ENCODE data around the gene KDM4E.

The KDM4E gene

DNA sequence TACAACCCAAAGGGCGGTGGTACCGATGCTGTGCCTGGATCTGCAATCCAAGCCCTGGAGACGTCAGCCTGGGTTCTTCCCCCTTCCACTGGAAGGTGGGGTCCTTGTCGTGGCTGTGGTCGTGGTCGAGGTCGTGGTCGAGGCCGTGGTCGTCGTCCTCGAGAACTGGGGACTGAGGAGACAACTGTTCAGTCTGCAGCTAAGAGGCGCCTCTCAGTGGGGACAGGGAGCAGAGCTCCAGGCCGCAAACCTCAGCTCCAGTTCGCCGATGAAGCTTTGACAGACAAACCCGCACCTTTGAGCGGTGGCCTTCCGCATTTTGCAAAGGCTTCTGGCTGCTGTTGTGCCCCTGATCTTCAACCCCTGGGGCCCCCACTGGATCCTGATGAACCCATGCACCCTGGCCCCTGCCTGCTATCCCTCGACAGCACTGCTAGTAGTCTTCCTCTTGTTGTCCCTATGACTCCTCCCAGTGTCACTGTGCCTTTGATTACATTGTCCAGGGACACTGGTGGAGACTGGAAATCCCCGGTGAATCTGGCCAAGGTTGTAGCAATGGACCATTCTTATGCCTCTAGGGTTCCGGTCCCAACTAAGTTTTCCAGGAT is 25.6 kb downstream of the KDM4E start:
- no peak for DNase-seq (ENCODE audit: low read depth)

- no peak for DNase-seq (ENCODE audit: low read depth)
Observed at GRCh38 chr11:95054356-95054755, 29.3 kb downstream of the KDM4E start.

DNA sequence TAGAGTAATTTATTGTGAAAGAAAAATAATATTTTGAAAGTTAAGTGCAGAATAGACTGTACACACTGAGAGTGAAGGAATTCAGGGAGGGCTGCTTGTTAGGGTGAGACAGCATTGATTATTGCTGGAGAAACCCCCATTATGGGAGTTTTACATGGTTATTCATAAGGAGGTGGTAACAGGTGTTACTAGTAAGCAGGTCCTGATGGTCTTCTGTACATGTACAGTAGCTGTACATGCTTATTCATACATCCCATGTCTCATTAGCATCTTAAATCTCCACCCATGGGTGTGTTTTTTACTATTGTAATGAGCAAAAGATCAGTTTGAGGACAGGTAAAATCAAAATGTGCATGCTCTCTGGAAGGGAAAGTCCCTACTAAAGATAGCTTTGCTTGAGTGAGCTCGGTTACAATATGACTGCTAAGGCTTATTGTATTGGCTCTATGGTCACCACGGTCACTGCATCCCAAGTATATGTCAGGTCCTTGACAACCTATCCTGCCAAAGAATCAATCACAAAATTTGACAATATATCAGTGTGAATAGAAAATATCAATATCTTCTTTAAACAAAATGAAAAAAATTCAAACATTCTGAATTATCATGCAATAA is 30.3 kb downstream of the KDM4E start:
- no peak for DNase-seq (ENCODE audit: low read depth)

DNA sequence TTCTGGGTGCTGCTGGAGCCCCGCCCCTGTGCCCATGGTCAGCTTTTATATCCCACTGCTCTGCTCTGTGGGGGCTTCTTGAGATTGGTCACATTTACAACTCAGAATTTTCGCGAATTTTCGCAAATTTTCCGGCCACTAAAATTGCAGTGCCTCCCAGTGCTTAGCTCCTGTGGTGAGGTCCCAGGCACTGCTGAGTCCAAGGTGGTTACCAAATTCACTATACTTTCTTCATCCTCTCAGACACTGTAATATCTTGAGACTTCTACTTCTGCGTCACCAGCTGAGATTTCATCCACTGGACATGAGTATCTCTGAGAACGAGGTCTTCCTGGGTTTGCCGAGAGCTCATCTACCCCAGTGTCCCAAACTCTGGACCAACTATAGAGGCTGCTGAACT is 32.9 kb downstream of the KDM4E start:
- DNase-seq (ENCODE audit: low read depth) = no peak

DNA sequence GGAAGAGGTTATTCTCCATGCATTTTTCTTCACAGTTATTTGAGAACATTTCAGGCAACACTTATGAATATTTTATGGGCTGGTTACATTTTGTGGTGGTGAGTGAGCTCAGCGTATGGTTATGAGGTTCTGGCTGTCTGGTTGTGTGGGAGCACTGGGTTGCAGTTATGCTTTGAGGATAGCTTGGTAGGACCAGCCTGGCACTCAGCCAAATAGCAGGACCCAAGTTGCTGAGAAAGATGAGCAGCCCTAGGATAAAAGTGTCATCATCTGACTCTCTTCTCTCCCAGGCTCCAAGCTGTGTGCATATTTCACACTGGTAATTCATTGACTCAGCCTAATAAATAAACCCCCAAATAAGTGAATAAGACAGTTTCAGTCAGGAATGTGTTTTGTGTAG is 33.6 kb downstream of the KDM4E start:
- no peak for DNase-seq (ENCODE audit: low read depth)

DNA sequence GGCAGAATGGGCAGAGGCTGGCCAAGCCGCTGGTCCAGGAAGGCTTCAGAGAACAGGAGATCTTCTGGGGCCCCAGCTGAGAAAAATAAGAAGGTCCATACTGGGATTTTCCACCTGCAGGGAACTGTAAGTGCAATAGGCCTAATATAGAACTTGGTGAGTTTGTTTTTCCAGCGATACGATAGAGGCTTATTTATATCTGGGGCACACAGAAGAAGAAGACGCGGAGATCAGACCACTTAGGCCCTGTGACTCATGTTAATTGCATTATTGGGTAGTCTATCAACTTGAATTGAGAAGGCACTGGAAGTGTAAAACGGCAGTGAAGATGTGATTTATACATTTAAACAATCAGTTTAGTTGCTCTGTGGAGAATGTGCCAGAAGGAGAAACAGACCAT is 34.0 kb downstream of the KDM4E start:
- DNase-seq (ENCODE audit: low read depth) = no peak

DNA sequence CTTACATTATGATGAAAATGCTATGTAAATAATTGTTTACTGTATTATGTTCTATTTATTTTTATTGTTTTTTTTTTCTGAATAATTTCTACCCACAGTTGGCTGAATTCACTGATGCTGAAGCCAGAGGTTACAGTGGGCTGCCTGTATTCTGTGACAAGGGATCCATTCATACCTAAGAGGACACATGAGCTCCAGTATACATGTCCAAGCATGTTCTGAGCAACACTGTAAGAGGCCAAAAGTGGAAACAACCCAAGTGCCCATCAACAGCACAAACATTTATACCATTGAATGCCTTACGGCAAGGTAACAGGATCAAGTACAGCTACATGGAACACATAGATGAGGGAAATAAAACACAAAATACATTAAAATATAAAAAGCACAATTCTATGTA is 40.3 kb downstream of the KDM4E start:
- no peak for DNase-seq (ENCODE audit: low read depth)

GRCh38 chr11:95066716-95067038 is 41.6 kb downstream of the KDM4E start, which contains the start of gene SRSF8:
Gene SRSF8 (plus strand): TSS chr11:95066919. CDS start chr11:95067227, 308 bp downstream.
- no peak for DNase-seq (ENCODE audit: low read depth)

- peak; percentile 49 for DNase-seq (ENCODE audit: low read depth)
Observed at GRCh38 chr11:95067039-95067840, 42.2 kb downstream of the KDM4E start.

DNA sequence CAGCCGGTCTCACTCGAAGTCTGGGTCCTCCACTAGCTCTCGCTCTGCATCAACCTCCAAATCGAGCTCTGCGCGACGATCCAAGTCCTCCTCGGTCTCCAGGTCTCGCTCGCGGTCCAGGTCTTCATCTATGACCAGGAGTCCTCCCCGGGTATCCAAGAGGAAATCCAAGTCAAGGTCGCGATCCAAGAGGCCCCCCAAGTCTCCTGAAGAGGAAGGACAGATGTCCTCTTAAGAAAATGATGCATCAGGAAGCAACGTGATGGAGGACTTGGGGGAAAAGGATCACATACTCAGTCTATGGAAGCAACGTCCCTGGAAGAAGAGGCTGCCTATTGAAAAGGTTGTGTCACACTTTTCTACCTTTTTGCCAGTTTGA is 42.8 kb downstream of the KDM4E start:
- DNase-seq (ENCODE audit: low read depth) = no peak

GRCh38 chr11:95068549-95068948 is 43.5 kb downstream of the KDM4E start:
- DNase-seq (ENCODE audit: low read depth) = peak; percentile 24

DNA sequence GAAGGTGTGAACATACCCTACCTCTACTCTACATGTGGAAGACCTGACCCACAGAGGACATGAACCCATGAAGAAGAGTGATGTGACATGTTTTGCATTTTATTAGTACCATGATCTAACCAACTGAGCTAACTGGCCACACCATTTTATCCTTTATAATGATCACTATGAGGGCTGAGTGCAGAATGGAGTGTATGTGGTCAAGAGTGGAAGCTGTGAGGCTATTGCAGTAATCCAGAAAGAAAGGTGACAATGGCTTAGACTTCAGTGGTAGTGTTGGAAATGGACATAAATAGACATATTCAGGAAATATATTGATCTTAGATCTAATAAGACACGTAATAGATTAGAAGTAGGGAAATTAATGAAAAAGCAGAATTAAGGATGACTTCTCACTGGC is 45.4 kb downstream of the KDM4E start:
- DNase-seq (ENCODE audit: low read depth) = no peak

- no peak for DNase-seq (ENCODE audit: low read depth)
Observed at GRCh38 chr11:95072948-95073347, 47.9 kb downstream of the KDM4E start.

- no peak for DNase-seq (ENCODE audit: low read depth)
Observed at GRCh38 chr11:95074792-95075563, 49.9 kb downstream of the KDM4E start.

DNA sequence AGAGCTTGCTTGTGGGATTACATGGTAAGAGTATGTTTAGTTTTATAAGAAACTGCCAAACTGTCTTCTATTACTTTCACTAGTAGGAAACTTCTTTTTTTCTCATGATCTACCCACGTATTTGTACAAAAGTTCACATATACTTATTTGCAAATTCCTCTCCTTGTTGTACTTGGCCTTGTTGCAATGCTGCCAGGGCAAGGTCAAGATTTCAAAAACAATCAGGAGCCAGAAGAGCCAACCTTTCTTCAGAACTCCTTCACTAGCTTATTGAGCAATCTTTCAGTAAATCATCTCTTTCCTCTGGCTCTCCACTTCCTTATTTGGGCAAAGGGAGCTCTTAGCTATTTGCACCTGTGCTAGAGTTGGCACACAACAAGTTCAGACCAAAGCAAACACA is 51.4 kb downstream of the KDM4E start:
- DNase-seq (ENCODE audit: low read depth) = no peak

DNA sequence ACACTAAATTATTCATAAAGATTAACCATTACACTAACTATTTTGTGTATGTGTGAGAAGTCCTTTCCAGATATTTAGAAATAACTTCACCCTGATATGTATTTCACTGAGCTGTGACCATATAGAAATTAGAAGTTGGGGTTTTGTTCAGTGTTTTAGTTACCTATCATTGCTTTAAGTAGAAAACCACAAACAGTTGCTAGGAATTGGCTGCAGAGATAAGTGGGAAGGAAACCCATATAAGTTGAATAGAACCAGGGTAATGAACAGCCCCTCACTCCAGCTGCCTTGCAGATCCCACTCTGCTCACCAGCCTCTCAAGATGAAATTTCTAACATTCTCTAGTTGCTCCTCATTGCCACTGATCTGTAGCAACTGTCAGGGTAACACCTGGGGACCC is 51.9 kb downstream of the KDM4E start:
- no peak for DNase-seq (ENCODE audit: low read depth)
